RWPE1 (cell line): ENCODE data around the gene SRGAP2B.
"Not testable (repeated sequence)": the region's sequence is repeated elsewhere in the genome, so short reads cannot be mapped to it uniquely, and the experiment has no call there.

Experiments
- CTCF ChIA-PET: fragments of 350-600 bp; sonication (Branson Sonifier 250); formaldehyde crosslinking; extraction: SDS; loops from one replicate; lab custom pipeline; 2021; lab: Yijun Ruan, JAX
- POLR2A ChIA-PET: fragments of 400-600 bp; formaldehyde crosslinking; extraction: SDS; loops from one replicate; lab custom pipeline; 2020; ENCODE audit warnings: antibody characterized with exemption; ENCODE audit not compliant: low non-redundant PET; lab: Yijun Ruan, JAX
- DNase-seq: peaks from one replicate; pipeline ENCODE4 v3.0.0; 2012; ENCODE audit warnings: low spot score
- H3K27ac ChIP-seq: fragments of 450-650 bp; 2 replicates; pipeline ENCODE4 v1.5.1; 2017

SRGAP2B gene

GRCh38 chr1:145103294-145103693 is 8.2 kb upstream of the SRGAP2B start:
- DNase-seq, H3K27ac ChIP-seq, CTCF ChIA-PET, POLR2A ChIA-PET: not testable (repeated sequence)

- CTCF ChIA-PET, H3K27ac ChIP-seq, POLR2A ChIA-PET, DNase-seq: not testable (repeated sequence)
Measured at GRCh38 chr1:145101725-145102124, 6.6 kb upstream of the SRGAP2B start.

GRCh38 chr1:145094655-145095211 is 395 bp downstream of the SRGAP2B start:
- POLR2A ChIA-PET, H3K27ac ChIP-seq, CTCF ChIA-PET, DNase-seq: not testable (repeated sequence)

GRCh38 chr1:145093517-145094149 is 1.5 kb downstream of the SRGAP2B start:
- CTCF ChIA-PET, POLR2A ChIA-PET, DNase-seq: not testable (repeated sequence)
- H3K27ac ChIP-seq, result peak overlapping the region; percentile 75

GRCh38 chr1:145082483-145083255 is 12.5 kb downstream of the SRGAP2B start:
- H3K27ac ChIP-seq, CTCF ChIA-PET, DNase-seq, POLR2A ChIA-PET: not testable (repeated sequence)

GRCh38 chr1:145080193-145080592 is 14.9 kb downstream of the SRGAP2B start:
- CTCF ChIA-PET, DNase-seq, POLR2A ChIA-PET, H3K27ac ChIP-seq: not testable (repeated sequence)

GRCh38 chr1:145079737-145080136 is 15.4 kb downstream of the SRGAP2B start:
- CTCF ChIA-PET, DNase-seq, POLR2A ChIA-PET, H3K27ac ChIP-seq: not testable (repeated sequence)

- POLR2A ChIA-PET, CTCF ChIA-PET, DNase-seq, H3K27ac ChIP-seq: not testable (repeated sequence)
Measured at GRCh38 chr1:145078787-145079370, 16.2 kb downstream of the SRGAP2B start.

GRCh38 chr1:145077872-145078786 is 17.0 kb downstream of the SRGAP2B start:
- DNase-seq, POLR2A ChIA-PET, H3K27ac ChIP-seq, CTCF ChIA-PET: not testable (repeated sequence)

GRCh38 chr1:145076877-145077276 is 18.3 kb downstream of the SRGAP2B start:
- CTCF ChIA-PET, DNase-seq, H3K27ac ChIP-seq, POLR2A ChIA-PET: not testable (repeated sequence)

GRCh38 chr1:145074021-145074559 is 21.0 kb downstream of the SRGAP2B start:
- CTCF ChIA-PET, H3K27ac ChIP-seq, POLR2A ChIA-PET, DNase-seq: not testable (repeated sequence)

GRCh38 chr1:145071569-145071968 is 23.6 kb downstream of the SRGAP2B start:
- CTCF ChIA-PET, H3K27ac ChIP-seq, POLR2A ChIA-PET, DNase-seq: not testable (repeated sequence)

- CTCF ChIA-PET, H3K27ac ChIP-seq, DNase-seq, POLR2A ChIA-PET: not testable (repeated sequence)
Measured at GRCh38 chr1:145066486-145066885, 28.6 kb downstream of the SRGAP2B start.

GRCh38 chr1:145065194-145065826 is 29.8 kb downstream of the SRGAP2B start:
- DNase-seq, H3K27ac ChIP-seq, CTCF ChIA-PET, POLR2A ChIA-PET: not testable (repeated sequence)

- CTCF ChIA-PET, POLR2A ChIA-PET, H3K27ac ChIP-seq, DNase-seq: not testable (repeated sequence)
Measured at GRCh38 chr1:145063941-145064648, 31.0 kb downstream of the SRGAP2B start.
